NCI-H82 treated with DMSO at 0.1 percent for 48 hours (cell line): Measurements from ENCODE around the gene TMEM114.

ENCODE experiments used
- DNase-seq: peaks from one replicate; lab custom pipeline; 2025; ENCODE audit not compliant: unreplicated experiment; lab: John Stamatoyannopoulos, UW

Gene TMEM114

GRCh38 chr16:8611886-8612600 lies 21.7 kb upstream of the TMEM114 start:
- DNase-seq, result no peak

DNA sequence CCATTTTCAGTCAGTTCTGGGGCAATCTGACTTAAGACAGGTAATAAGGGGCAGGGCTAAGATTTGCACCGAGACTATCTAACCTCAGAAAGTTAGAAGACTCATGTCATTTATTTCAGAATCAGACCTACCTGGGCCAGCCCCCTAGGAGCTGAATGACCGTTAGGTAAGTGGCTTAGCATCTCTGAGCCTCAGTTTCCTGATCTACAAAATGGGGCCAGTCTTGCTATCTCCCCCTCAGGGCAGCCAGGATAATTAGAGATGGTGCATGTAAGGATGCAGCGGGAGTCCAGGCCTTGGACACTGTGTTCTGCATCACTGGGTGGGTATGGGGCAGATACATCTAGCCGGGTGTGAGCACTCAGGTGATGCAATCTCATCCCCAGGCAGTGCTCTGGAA lies 20.8 kb upstream of the TMEM114 start:
- no peak for DNase-seq

- no peak for DNase-seq
These were observed 16.9 kb upstream of the TMEM114 start for GRCh38 chr16:8607214-8607613.

- no peak for DNase-seq
These were observed 15.2 kb upstream of the TMEM114 start for GRCh38 chr16:8605554-8605953.

GRCh38 chr16:8600144-8600775 lies 9.9 kb upstream of the TMEM114 start:
- no peak for DNase-seq

GRCh38 chr16:8596581-8596980 lies 6.3 kb upstream of the TMEM114 start:
- DNase-seq, result no peak

DNA sequence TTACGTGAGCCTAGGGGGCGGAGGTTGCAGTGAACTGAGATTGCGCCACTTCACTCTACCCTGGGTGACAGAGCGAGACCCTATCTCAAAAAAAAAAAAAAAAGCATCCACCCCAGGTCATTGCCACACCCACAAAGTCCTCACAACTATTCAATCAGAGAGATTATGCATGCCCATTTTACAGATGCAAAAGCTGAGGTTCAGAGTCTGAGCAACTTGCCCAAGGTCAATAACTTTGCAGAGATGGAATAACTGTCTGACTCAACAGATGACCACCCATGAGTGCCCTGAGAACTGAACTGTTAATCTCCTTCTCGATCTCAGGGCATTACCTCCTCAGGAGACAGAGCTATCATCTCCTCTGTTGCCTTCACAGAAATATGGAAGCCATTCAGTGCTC lies 5.5 kb upstream of the TMEM114 start:
- DNase-seq, result no peak

DNA sequence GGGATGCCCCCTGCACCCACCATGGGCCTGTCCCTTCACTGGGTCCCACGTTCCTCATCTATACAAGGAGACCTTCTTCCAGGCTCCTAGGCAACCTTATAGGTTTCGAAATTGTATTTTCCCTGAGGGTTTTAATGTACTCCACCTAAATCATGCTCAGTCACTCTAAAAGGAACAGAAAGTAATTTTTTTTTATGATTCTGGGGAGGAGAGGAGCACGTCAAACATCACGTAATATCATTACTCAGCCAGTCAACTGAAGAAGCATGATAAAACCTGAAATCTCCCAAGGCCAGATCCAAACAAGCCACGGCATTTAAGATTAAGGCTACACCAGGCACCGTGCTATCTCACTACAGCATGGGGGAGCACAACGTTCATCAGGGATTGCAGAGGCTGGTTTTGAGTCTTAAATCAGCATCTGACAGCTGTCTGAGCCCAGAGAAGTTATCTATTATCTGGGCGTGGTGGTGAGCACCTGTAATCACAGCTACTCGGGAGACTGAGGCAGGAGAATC lies 3.9 kb upstream of the TMEM114 start:
- DNase-seq, result no peak

- no peak for DNase-seq
These were observed 1.1 kb upstream of the TMEM114 start for GRCh38 chr16:8591451-8591850.

DNA sequence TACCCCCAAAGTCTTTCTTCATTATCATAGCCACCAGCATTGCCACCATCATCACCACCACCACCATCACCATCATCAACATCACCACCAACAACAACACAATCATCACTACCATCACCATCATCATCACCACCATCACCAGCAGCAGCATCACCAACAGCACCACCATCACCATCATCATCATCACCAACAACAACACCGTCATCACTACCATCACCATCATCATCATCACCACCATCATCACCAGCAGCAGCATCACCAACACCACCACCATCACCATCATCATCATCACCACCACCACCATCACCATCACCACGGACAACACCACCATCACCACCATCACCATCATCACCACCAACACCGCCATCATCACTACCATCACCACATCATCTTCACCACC lies 500 bp upstream of the TMEM114 start:
- DNase-seq, result no peak

GRCh38 chr16:8589057-8589899 lies 1.0 kb downstream of the TMEM114 start:
- DNase-seq, result no peak

GRCh38 chr16:8588682-8589056 lies 1.6 kb downstream of the TMEM114 start:
- no peak for DNase-seq

DNA sequence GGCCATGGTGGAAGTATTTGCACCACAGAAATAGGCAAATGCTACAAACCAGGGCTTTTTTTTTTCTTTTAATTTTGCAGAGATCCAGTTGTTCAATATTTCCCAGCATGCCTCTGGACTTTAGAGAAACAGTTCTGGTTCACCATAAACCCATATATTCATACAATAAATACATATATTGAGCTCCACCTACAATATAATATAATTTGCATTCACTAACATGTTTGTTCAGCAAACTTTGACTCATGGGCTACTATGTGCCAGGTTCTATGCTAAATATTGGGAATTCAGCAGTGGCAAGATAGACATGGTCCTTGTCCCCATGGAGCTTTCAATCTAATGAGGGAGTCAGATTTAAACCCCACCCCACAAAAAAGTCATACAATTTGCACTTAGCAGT lies 3.2 kb downstream of the TMEM114 start:
- no peak for DNase-seq

GRCh38 chr16:8585857-8586256 lies 4.5 kb downstream of the TMEM114 start:
- DNase-seq, result no peak

GRCh38 chr16:8585041-8585440 lies 5.3 kb downstream of the TMEM114 start:
- DNase-seq, result no peak

DNA sequence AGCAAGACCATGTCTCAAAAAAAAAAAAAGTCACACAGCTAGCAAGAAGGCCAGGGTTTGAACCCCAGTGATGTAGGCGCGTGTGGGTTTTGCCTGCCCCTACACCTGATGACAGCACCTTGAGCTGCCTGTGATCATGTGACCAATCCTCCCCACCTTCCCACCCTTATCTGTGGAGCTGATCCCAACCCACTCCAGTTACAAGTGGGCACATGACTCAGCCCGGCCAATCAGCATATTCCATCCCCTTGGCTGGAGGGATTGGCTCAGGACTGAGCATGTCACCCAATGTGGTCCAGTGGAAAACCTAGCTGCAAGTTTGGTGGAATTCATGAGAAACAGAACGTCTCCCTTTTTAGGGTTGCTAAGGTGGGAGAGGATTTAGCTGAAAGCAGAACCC lies 6.6 kb downstream of the TMEM114 start:
- no peak for DNase-seq

DNA sequence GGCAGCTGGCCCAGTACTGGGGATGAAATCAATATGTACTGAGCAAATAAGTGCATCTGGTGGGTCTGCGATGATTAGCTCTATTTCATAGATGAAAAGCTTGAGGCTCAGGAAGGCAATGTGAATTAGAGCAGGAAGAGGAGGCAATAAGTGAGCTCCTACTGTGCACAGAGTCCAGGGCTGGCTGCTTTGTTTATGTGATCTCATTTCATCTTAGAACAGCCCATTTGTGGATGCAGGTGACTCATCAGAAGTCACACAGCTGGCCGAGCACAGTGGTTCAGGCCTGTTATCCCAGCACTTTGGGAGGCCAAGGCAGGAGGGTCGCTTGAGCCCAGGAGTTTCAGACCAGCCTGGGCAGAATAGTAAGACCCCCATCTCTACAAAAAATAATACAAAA lies 7.1 kb downstream of the TMEM114 start:
- no peak for DNase-seq

- DNase-seq, result no peak
These were observed 8.3 kb downstream of the TMEM114 start for GRCh38 chr16:8581831-8582580.

DNA sequence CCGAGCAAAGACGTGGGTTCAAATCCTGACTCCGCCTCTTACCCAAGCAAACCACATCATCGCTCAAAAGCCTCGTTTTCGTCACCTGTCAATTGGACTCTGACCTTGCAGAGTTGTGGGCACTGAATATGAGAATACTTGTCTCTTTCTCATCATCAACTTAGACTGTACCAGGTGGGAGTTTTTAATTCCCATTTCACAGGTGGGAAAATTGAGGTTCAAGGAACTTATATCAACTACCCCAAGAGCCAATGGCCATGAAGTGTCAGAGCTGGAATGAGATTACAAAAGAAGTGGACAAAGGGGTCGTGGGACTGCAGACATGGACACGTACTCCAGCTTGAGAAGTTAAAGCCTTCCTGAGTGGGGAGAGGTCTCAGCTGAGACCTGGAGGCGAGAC lies 10.8 kb downstream of the TMEM114 start:
- no peak for DNase-seq

DNA sequence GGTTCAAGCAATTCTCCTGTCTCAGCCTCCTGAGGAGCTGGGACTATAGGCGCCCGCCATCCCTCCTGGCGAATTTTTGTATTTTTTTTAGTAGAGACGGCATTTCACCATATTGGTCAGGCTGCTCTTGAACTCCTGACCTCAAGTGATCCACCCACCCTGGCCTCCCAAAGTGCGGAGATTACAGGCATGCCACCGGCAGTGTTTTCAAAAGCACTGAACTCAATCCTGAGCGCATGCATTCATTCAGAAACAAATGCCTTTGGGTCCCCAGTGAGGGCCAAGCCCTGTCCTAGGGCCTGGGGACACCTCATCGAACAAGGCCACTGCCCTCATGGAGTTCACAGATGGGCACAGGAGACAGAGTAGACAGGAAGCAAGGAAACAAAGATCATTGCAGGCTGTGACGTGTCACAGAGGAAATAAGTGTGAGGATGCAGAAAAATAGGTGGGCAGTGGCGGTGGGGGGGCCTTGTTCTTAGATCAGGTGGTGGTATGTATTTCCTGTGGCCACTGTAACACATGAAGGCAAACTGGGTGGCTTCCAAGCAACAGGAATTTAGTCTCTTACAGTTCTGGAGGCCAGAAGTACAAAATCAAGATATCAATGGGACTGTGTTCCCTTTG lies 12.5 kb downstream of the TMEM114 start:
- no peak for DNase-seq
